Epidermal melanocyte (primary cell): ENCODE measurements around the gene RIBC2.
A peak's percentile ranks its signal among the peaks of the same experiment; 100 is the strongest.
"Not testable (repeated sequence)": the region's sequence is repeated elsewhere in the genome, so short reads cannot be mapped to it uniquely, and the experiment has no call there.

Experiments
- DNase-seq: peaks from one replicate; pipeline ENCODE4 v3.0.0; 2011; ENCODE audit warnings: low spot score; ENCODE audit not compliant: insufficient read length

RIBC2 gene

GRCh38 chr22:45424241-45424731 is 10.8 kb downstream of the RIBC2 start:
- DNase-seq, result no peak

GRCh38 chr22:45425101-45425500 is 11.6 kb downstream of the RIBC2 start:
- DNase-seq, result no peak

- no peak for DNase-seq
Measured at GRCh38 chr22:45425531-45426265, 12.2 kb downstream of the RIBC2 start.

GRCh38 chr22:45426387-45426786 is 12.9 kb downstream of the RIBC2 start:
- DNase-seq, result no peak

GRCh38 chr22:45427114-45427513 is 13.6 kb downstream of the RIBC2 start:
- DNase-seq, result no peak

- DNase-seq, result no peak
Measured at GRCh38 chr22:45428391-45429385, 15.2 kb downstream of the RIBC2 start.

GRCh38 chr22:45429424-45429823 is 15.9 kb downstream of the RIBC2 start:
- DNase-seq, result no peak

GRCh38 chr22:45429981-45430775 is 16.7 kb downstream of the RIBC2 start:
- no peak for DNase-seq

GRCh38 chr22:45430871-45431270 is 17.4 kb downstream of the RIBC2 start:
- DNase-seq, result no peak

GRCh38 chr22:45434981-45435380 is 21.5 kb downstream of the RIBC2 start:
- DNase-seq, result no peak

- peak; percentile 84 for DNase-seq
Measured at GRCh38 chr22:45435544-45436139, 22.1 kb downstream of the RIBC2 start.

GRCh38 chr22:45436871-45437517 is 23.5 kb downstream of the RIBC2 start:
- DNase-seq, result not testable (repeated sequence)

GRCh38 chr22:45438336-45438735 is 24.8 kb downstream of the RIBC2 start:
- no peak for DNase-seq

- DNase-seq, result not testable (repeated sequence)
Measured at GRCh38 chr22:45440688-45441087, 27.2 kb downstream of the RIBC2 start.

- peak; percentile 73 for DNase-seq
Measured at GRCh38 chr22:45441138-45441537, 27.6 kb downstream of the RIBC2 start.

- no peak for DNase-seq
Measured at GRCh38 chr22:45442116-45442515, 28.6 kb downstream of the RIBC2 start.

- no peak for DNase-seq
Measured at GRCh38 chr22:45444168-45444567, 30.7 kb downstream of the RIBC2 start.

GRCh38 chr22:45445031-45445710 is 31.7 kb downstream of the RIBC2 start:
- DNase-seq, result no peak

- no peak for DNase-seq
Measured at GRCh38 chr22:45446216-45446615, 32.7 kb downstream of the RIBC2 start.

- not testable (repeated sequence) for DNase-seq
Measured at GRCh38 chr22:45447596-45447995, 34.1 kb downstream of the RIBC2 start.
